NCI-H82 (cell line): ENCODE measurements around the gene HOXA7.

Experiments
- DNase-seq: peaks from one replicate; lab custom pipeline; 2025; lab: John Stamatoyannopoulos, UW

The HOXA7 gene

DNA sequence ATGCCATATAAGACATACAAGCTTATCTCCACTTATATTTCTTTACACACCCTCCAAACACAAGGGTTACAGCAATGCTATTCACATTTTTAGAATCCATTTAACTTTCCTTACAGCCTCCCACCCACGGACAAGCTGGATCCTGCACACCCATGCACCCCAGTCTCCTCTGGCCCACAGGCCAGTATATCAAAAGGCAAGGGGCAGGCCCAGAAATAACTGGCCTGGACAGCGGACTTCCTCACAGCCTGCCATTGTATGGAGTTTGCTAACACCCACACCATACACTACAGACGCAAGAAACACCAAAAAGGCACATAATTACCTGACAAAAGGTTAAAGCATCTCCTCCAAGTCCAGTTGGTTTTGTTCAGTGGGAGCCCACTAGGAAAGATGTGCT lies 37.9 kb downstream of the HOXA7 start:
- no peak for DNase-seq

- peak; percentile 27 for DNase-seq
Observed at GRCh38 chr7:27117887-27118491, 38.5 kb downstream of the HOXA7 start.

DNA sequence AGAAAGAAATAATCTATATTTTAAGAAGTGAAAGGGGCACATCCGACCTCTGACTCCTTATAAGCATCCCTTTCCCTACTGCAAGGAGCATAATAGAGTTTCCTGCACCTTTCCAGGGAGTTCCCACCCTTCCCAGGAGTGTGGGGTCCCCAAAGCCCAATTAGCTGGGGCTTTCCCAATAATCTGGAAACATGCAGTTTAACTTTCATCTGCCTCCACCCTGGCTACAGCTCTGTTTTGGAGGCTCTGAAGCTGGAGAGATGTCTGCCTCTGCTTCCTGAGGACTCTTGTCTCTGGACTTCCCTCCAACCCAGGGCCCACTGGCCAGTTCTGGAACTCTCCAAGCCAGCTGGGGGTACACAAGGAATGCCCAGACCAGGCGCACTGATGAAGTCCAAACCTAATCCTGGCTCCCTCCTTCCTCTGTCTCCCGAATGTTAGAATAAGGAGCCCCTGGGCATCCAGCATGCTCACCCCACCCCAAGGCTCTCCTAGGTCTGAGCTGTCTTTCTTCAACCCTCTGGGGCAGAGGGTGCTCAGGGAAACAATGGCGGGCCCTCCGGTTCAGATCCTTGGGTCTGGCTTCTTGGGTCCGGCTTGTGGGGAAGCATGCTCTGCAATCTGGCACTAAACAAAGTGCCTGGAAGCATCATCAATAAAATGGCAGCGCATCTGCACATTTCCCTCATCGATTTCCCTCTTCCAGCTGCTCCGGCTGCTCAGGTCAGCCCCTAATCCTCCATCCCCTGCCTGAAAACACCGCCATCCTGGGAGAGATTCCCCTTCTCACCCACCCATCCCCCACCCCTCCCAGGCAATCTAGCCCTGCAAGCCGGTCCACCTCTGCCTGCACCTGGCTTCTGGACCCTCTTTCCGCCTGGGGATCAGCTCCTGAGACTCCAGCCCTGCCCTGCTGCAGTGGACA lies 39.3 kb downstream of the HOXA7 start:
- peak; percentile 64 for DNase-seq

GRCh38 chr7:27116031-27116961 lies 40.2 kb downstream of the HOXA7 start:
- no peak for DNase-seq

- DNase-seq, result peak; percentile 37
Observed at GRCh38 chr7:27115221-27116026, 41.1 kb downstream of the HOXA7 start.

- no peak for DNase-seq
Observed at GRCh38 chr7:27114881-27115220, 41.6 kb downstream of the HOXA7 start.

- no peak for DNase-seq
Observed at GRCh38 chr7:27113991-27114769, 42.3 kb downstream of the HOXA7 start.

GRCh38 chr7:27112955-27113949 lies 43.2 kb downstream of the HOXA7 start:
- DNase-seq, result peak; percentile 86

DNA sequence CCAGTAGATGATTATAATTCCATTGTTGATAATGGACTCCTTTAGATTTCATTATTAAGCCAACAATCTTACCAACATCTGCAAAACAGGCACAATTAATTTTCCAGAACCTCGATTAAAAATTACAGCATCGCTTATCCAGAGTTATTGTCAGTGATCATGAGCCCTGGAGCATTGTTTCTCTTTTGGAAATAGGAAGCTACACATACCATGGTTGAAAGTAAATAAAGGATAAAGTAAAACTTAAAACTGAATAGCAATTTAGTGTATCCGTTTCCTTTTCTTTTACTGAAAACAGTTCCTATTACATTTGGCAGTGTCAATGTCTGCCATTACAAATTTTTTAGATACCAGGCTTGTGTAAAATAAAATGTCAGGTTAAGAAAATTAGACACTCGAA lies 44.1 kb downstream of the HOXA7 start:
- no peak for DNase-seq

- DNase-seq, result no peak
Observed at GRCh38 chr7:27111751-27112277, 44.7 kb downstream of the HOXA7 start.

DNA sequence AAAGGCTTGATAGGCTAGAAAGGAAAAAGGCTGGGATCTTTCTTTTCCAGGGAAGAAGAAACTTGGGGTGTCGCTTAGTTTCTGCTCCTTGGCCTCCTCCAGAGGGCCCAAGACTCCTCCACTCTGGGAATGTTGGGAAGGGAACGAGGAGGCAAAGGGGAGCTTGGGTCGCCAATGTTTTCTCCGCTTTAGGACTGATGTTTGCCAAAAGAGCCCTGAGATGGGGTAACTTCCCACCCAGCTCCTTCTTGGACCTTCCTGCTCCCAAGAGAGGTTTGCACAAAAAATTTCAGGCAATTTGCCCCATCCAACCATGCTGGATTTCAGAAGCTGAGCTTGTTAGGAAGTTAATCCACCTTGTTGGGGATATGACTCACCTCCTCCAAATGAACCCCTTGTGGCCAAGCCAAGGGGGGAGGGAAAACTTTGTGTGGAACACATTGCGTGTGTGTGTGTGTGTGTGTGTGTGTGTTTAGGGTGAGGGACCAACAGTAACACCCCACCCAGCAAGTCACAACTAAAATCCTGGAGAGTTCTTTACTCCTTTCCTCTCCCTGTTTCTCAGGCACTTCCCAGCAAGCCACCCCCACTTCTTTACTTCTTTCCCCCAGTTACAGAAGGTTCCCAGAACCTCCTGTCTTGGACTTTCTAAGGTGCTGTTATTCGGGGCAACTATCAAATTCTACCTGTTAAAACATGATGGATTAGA lies 45.3 kb downstream of the HOXA7 start:
- no peak for DNase-seq

GRCh38 chr7:27110186-27111031 lies 46.1 kb downstream of the HOXA7 start:
- peak; percentile 70 for DNase-seq

DNA sequence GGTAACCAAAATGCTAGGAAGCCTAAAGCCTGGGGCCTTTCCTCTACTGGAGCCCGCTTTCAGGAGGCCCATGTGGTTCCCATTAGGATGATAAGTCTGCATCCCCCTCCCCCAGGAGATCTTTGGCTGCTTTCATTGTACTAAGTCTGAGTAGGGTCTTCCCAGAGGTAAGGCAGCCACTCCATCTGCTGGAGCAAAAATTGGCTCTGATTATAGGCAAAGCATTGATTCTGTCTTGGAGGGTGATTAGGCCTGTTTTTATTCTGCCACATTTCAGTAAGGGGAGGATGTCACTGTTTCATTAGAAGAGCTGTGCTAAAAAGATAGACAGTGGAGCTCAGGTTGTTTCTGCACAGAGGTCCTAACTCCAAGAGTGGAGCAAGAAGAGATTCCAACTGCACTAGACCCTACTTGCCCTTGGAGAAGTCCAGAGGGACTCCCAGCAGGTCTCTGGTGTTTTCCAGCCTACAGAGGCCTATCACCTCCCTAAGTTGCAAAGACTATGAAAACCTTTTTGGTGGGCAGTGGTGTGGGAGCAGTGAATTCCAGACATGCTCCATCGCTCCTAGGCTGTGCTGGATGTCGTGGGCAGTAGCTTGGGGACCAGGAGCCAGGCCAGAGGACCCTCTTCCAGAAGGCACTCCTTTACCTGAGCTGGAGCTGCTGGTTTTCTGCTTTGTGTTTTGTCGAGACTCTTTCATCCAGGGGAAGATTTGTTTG lies 46.8 kb downstream of the HOXA7 start:
- DNase-seq, result no peak

DNA sequence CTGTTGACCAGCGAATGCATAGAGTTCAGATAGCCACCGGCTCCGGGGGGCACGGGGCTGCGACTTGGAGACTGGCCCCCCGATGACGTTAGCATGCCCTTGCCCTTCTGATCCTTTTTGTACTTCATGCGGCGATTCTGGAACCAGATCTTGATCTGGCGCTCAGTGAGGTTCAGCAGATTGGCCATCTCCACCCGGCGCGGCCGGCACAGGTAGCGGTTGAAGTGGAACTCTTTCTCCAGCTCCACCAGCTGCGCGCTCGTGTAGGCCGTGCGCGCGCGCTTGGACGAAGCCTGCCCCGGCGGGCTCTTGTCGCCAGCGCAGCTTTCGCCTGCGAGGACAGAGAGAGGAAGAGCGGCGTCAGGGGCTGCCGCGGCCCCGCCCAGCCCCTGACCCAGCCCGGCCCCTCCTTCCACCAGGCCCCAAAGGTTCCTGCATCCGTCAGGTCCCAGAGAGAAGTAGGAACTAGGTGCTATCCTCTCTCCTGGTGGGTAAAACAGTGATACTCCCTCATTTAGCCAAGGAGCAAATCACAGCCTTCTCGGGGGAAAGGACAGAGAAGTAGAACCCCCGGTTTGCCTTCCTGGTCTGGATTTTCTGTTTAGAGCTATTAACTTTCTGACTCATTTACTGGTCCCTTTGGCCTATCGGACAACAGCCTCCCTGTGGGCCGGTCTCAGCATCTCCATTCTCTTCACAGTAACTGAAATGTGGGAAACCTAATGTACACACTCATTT lies 47.9 kb downstream of the HOXA7 start:
- no peak for DNase-seq

- no peak for DNase-seq
Observed at GRCh38 chr7:27107391-27108381, 48.8 kb downstream of the HOXA7 start.
